ES-I3 (cell line): Measurements from ENCODE around the gene SUPT7L.
A peak's percentile ranks its signal among the peaks of the same experiment; 100 is the strongest.

Experiments
- H3K36me3 ChIP-seq: 2 replicates; pipeline ENCODE4 v1.6.1; 2013; ENCODE audit warnings: mild to moderate bottlenecking, low read length, control low read depth, moderate library complexity; ENCODE audit not compliant: insufficient read depth
- H3K4me1 ChIP-seq: 2 replicates; pipeline ENCODE4 v1.6.1; 2013; ENCODE audit warnings: mild to moderate bottlenecking, control low read depth, low read length; ENCODE audit not compliant: insufficient read depth
- H3K9ac ChIP-seq: 2 replicates; pipeline ENCODE4 v1.6.1; 2013; ENCODE audit warnings: low read depth, mild to moderate bottlenecking, low read length, moderate library complexity
- H3K9me3 ChIP-seq: 2 replicates; pipeline ENCODE4 v1.6.1; 2013; ENCODE audit warnings: mild to moderate bottlenecking, low read length, moderate library complexity; ENCODE audit not compliant: control insufficient read depth, insufficient read depth

The SUPT7L gene

GRCh38 chr2:27663285-27664153, at the start of gene SUPT7L, which contains the start of gene SLC4A1AP:
Gene SUPT7L (minus strand): TSS chr2:27663614. CDS start chr2:27662192, 1,422 bp downstream.
Gene SLC4A1AP (plus strand): TSS chr2:27663889. CDS start chr2:27663915, 26 bp downstream.
- Histone ChIP-seq H3K4me1 (0 out of 2 replicates have a peak, but pooled peaks cover 5% of the 10 kb centered on the region), H3K9ac (peak within 1 kb of the TSS; percentile 71), H3K36me3 (peaks cover 9% of the 10 kb centered on the region; the same call in 1 of the 2 replicates), H3K9me3 (no peaks in the 10 kb centered on the region)

GRCh38 chr2:27713201-27713600, 49.8 kb upstream of the SUPT7L start:
- Histone ChIP-seq H3K36me3 (no peaks in the 10 kb centered on the region), H3K9me3 (no peaks in the 10 kb centered on the region), H3K9ac (no peak overlapping the region)

GRCh38 chr2:27712522-27712921, 49.1 kb upstream of the SUPT7L start:
- Histone ChIP-seq H3K9ac (no peak overlapping the region), H3K36me3 (no peaks in the 10 kb centered on the region), H3K4me1 (no peaks in the 10 kb centered on the region), H3K9me3 (no peaks in the 10 kb centered on the region)

More at GRCh38 chr2:27713201-27713600, 49.8 kb upstream of the SUPT7L start:
- H3K4me1 ChIP-seq: no peaks in the 10 kb centered on the region

- Histone ChIP-seq H3K36me3 (no peaks in the 10 kb centered on the region), H3K9ac (no peak overlapping the region), H3K4me1 (no peaks in the 10 kb centered on the region), H3K9me3 (no peaks in the 10 kb centered on the region)
These were observed 48.4 kb upstream of the SUPT7L start for GRCh38 chr2:27711804-27712203.

- H3K36me3 ChIP-seq: no peaks in the 10 kb centered on the region
- no peaks in the 10 kb centered on the region for H3K9me3 ChIP-seq
- peaks cover 4% of the 10 kb centered on the region; the same call in 1 of the 2 replicates for H3K4me1 ChIP-seq
- no peak overlapping the region for H3K9ac ChIP-seq
These were observed 47.4 kb upstream of the SUPT7L start for GRCh38 chr2:27710640-27711430.

- Histone ChIP-seq H3K9ac (no peak overlapping the region), H3K9me3 (no peaks in the 10 kb centered on the region), H3K36me3 (no peaks in the 10 kb centered on the region), H3K4me1 (peaks cover 4% of the 10 kb centered on the region; the same call in 1 of the 2 replicates)
These were observed 46.7 kb upstream of the SUPT7L start for GRCh38 chr2:27709960-27710575.

GRCh38 chr2:27709326-27709725, 45.9 kb upstream of the SUPT7L start:
- H3K9ac ChIP-seq: no peak overlapping the region
- no peaks in the 10 kb centered on the region for H3K9me3 ChIP-seq
- H3K4me1 ChIP-seq: peaks cover 4% of the 10 kb centered on the region; the same call in 1 of the 2 replicates

GRCh38 chr2:27708666-27709065, 45.3 kb upstream of the SUPT7L start:
- no peaks in the 10 kb centered on the region for H3K36me3 ChIP-seq
- no peak overlapping the region for H3K9ac ChIP-seq
- peaks cover 4% of the 10 kb centered on the region; the same call in 1 of the 2 replicates for H3K4me1 ChIP-seq
- H3K9me3 ChIP-seq: no peaks in the 10 kb centered on the region

More at GRCh38 chr2:27709326-27709725, 45.9 kb upstream of the SUPT7L start:
- no peaks in the 10 kb centered on the region for H3K36me3 ChIP-seq

GRCh38 chr2:27708257-27708654, 44.8 kb upstream of the SUPT7L start:
- peaks cover 8% of the 10 kb centered on the region for H3K4me1 ChIP-seq
- no peaks in the 10 kb centered on the region for H3K9me3 ChIP-seq
- H3K9ac ChIP-seq: no peak overlapping the region
- no peaks in the 10 kb centered on the region for H3K36me3 ChIP-seq

GRCh38 chr2:27707462-27708256, 44.2 kb upstream of the SUPT7L start:
- H3K4me1 ChIP-seq: peaks cover 10% of the 10 kb centered on the region
- no peak overlapping the region for H3K9ac ChIP-seq
- no peaks in the 10 kb centered on the region for H3K36me3 ChIP-seq
- no peaks in the 10 kb centered on the region for H3K9me3 ChIP-seq

- no peaks in the 10 kb centered on the region for H3K36me3 ChIP-seq
- H3K4me1 ChIP-seq: peaks cover 10% of the 10 kb centered on the region
- no peak overlapping the region for H3K9ac ChIP-seq
- no peaks in the 10 kb centered on the region for H3K9me3 ChIP-seq
These were observed 42.6 kb upstream of the SUPT7L start for GRCh38 chr2:27705851-27706622.

GRCh38 chr2:27704342-27704876, 41.0 kb upstream of the SUPT7L start:
- Histone ChIP-seq H3K9ac (no peak overlapping the region), H3K36me3 (no peaks in the 10 kb centered on the region), H3K9me3 (no peaks in the 10 kb centered on the region), H3K4me1 (peaks cover 10% of the 10 kb centered on the region)
